ENCODE measurements around the gene CHD2.

Gene CHD2

DNA sequence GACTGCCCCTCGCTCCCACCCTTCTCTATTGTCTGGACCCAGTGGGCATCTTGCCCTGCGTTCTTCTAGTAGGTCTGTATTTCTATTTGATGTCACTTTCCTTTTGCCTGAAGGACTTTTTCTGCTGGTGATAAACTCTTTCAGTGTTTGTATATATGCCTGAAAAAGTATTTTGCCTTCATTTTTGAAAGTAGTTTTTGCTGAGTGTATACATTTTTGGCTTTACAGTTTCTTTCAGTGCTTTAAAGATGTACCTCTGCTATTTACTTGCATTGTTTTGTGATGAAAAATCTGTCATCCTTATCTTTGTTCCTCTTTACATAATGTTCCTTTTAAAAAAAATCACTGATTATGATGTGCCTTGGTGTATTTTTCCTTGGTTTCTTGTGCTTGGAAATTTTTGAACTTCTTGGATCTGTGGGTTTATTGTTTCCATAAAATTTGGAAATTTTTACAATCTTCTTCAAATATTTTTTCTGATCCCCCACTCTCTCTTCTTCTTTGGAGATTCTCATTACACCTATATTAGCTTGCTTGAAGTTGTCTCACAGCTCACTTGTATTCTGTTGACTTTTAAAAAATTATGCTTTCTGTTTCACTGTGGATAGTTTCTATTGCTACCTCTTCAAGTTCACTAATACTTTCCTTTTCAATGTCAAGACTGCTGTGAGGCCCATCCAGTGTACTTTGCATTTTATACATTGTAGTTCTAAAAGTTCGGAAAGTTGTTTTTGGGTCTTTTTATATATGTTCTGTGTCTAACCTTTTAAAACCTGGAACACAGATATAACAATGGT is 121.0 kb downstream of the CHD2 start:
- ATAC-seq, result no peak
- TF ChIP-seq, protein P1, sequence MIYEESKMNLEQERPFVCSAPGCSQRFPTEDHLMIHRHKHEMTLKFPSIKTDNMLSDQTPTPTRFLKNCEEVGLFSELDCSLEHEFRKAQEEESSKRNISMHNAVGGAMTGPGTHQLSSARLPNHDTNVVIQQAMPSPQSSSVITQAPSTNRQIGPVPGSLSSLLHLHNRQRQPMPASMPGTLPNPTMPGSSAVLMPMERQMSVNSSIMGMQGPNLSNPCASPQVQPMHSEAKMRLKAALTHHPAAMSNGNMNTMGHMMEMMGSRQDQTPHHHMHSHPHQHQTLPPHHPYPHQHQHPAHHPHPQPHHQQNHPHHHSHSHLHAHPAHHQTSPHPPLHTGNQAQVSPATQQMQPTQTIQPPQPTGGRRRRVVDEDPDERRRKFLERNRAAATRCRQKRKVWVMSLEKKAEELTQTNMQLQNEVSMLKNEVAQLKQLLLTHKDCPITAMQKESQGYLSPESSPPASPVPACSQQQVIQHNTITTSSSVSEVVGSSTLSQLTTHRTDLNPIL (CRISPR knock-in tag; IDR thresholded peaks at IDR 0.05; ENCODE audit: low read depth), result no peak
- no peak for TF ChIP-seq PPARA (CRISPR knock-in tag; IDR thresholded peaks at IDR 0.05; ENCODE audit: borderline replicate concordance)
- TF ChIP-seq ZC3H10 (CRISPR knock-in tag; IDR thresholded peaks at IDR 0.05), result no peak
- no peak for TF ChIP-seq ISL1 (CRISPR knock-in tag; IDR thresholded peaks at IDR 0.05)
- no peak for TF ChIP-seq ZNF8 (CRISPR knock-in tag; IDR thresholded peaks at IDR 0.05)
- TF ChIP-seq ARNTL (CRISPR knock-in tag; IDR thresholded peaks at IDR 0.05; ENCODE audit: borderline replicate concordance, low read depth), result no peak
- no peak for TF ChIP-seq ZNF565 (CRISPR knock-in tag; conservative IDR thresholded peaks at IDR 0.05; ENCODE audit: low read depth)
- TF ChIP-seq, protein P2, sequence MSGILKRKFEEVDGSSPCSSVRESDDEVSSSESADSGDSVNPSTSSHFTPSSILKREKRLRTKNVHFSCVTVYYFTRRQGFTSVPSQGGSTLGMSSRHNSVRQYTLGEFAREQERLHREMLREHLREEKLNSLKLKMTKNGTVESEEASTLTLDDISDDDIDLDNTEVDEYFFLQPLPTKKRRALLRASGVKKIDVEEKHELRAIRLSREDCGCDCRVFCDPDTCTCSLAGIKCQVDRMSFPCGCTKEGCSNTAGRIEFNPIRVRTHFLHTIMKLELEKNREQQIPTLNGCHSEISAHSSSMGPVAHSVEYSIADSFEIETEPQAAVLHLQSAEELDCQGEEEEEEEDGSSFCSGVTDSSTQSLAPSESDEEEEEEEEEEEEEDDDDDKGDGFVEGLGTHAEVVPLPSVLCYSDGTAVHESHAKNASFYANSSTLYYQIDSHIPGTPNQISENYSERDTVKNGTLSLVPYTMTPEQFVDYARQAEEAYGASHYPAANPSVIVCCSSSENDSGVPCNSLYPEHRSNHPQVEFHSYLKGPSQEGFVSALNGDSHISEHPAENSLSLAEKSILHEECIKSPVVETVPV (CRISPR knock-in tag; IDR thresholded peaks at IDR 0.05), result no peak
- TF ChIP-seq ESRRG (CRISPR knock-in tag; IDR thresholded peaks at IDR 0.05), result no peak
- no peak for TF ChIP-seq ZFP3 (CRISPR knock-in tag; IDR thresholded peaks at IDR 0.05)
- TF ChIP-seq SNAI2 (CRISPR knock-in tag; IDR thresholded peaks at IDR 0.05), result no peak
- TF ChIP-seq ZNF70 (CRISPR knock-in tag; IDR thresholded peaks at IDR 0.05), result no peak
- no peak for TF ChIP-seq TCF4 (CRISPR knock-in tag; IDR thresholded peaks at IDR 0.05; ENCODE audit: borderline replicate concordance)
- TF ChIP-seq TOX (CRISPR knock-in tag; IDR thresholded peaks at IDR 0.05; ENCODE audit: borderline replicate concordance), result no peak

DNA sequence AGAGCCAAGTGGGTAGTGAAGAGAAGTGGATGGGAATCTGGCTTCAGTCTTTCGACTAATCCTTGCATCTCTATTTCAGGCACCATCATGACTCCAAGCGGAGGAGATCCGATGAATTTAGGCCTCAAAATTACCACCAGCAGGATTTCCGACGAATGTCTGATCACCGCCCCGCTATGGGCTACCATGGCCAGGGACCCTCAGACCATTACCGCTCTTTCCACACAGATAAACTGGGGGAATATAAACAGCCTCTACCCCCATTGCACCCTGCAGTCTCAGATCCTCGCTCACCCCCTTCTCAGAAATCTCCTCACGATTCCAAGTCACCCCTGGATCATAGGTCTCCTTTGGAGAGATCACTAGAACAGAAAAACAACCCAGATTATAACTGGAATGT is 124.2 kb downstream of the CHD2 start:
- TF ChIP-seq TOX (CRISPR knock-in tag; IDR thresholded peaks at IDR 0.05; ENCODE audit: borderline replicate concordance) (no peak), GLIS3 (CRISPR knock-in tag; IDR thresholded peaks at IDR 0.05) (no peak), CSDC2 (CRISPR knock-in tag; IDR thresholded peaks at IDR 0.05) (no peak), RARB (CRISPR knock-in tag; IDR thresholded peaks at IDR 0.05) (no peak), ISL1 (CRISPR knock-in tag; IDR thresholded peaks at IDR 0.05) (no peak), TCF4 (CRISPR knock-in tag; IDR thresholded peaks at IDR 0.05; ENCODE audit: borderline replicate concordance) (no peak), ZNF70 (CRISPR knock-in tag; IDR thresholded peaks at IDR 0.05) (no peak), ZNF8 (CRISPR knock-in tag; IDR thresholded peaks at IDR 0.05) (no peak), SNAI2 (CRISPR knock-in tag; IDR thresholded peaks at IDR 0.05) (no peak), ZNF565 (CRISPR knock-in tag; conservative IDR thresholded peaks at IDR 0.05; ENCODE audit: low read depth) (no peak), ESRRG (CRISPR knock-in tag; IDR thresholded peaks at IDR 0.05) (no peak), ZC3H10 (CRISPR knock-in tag; IDR thresholded peaks at IDR 0.05) (no peak), PPARA (CRISPR knock-in tag; IDR thresholded peaks at IDR 0.05; ENCODE audit: borderline replicate concordance) (no peak)
- TF ChIP-seq, protein P3, sequence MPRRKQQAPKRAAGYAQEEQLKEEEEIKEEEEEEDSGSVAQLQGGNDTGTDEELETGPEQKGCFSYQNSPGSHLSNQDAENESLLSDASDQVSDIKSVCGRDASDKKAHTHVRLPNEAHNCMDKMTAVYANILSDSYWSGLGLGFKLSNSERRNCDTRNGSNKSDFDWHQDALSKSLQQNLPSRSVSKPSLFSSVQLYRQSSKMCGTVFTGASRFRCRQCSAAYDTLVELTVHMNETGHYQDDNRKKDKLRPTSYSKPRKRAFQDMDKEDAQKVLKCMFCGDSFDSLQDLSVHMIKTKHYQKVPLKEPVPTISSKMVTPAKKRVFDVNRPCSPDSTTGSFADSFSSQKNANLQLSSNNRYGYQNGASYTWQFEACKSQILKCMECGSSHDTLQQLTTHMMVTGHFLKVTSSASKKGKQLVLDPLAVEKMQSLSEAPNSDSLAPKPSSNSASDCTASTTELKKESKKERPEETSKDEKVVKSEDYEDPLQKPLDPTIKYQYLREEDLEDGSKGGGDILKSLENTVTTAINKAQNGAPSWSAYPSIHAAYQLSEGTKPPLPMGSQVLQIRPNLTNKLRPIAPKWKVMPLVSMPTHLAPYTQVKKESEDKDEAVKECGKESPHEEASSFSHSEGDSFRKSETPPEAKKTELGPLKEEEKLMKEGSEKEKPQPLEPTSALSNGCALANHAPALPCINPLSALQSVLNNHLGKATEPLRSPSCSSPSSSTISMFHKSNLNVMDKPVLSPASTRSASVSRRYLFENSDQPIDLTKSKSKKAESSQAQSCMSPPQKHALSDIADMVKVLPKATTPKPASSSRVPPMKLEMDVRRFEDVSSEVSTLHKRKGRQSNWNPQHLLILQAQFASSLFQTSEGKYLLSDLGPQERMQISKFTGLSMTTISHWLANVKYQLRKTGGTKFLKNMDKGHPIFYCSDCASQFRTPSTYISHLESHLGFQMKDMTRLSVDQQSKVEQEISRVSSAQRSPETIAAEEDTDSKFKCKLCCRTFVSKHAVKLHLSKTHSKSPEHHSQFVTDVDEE (CRISPR knock-in tag; IDR thresholded peaks at IDR 0.05), result no peak
- TF ChIP-seq, protein P1 (CRISPR knock-in tag; IDR thresholded peaks at IDR 0.05; ENCODE audit: low read depth), result no peak
- ATAC-seq, result no peak

DNA sequence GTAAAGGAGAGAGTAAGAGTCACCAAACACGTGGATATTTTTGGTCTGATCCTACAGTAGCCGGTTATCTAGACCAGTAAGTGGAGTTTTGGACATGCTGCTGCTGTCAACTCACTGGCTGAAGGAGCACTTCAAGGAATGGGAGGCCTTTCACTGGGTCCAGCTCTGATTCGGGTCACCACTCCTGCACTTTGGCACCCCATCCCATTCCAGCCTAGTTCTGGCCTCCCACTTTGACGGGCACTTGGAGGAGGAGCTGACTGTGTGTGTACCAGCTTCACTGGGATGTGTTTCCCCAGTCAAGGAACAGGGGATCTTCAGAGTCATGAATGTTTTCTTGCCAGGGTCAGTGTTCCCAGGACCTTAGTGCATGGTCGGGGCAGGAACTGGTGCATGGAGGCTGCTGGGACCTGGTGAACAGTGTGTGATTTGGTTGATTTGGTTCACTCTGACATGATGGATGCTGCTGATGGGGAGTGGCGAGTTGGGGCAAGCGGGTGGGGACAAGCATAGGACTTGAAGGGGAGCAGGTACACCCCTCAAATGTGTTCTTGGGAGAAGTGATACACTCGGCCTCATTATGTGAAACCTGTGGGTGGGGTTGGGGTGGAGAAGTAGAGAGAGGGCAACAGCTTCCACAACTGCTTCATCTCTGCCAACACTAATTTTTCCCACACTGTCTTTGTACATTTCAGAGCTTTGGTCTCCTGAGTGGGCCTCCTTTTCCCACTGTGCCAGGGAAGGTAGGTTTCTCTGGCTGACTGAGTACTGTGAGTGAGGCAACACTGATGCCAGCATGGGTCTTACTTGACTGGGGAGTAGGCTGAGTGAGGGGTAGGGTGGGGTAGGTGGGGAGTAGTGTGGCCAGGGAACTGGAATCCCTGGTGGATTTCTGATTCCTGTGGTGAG is 124.8 kb downstream of the CHD2 start:
- ATAC-seq, result no peak
- TF ChIP-seq ZNF8 (CRISPR knock-in tag; IDR thresholded peaks at IDR 0.05) (no peak), ESRRG (CRISPR knock-in tag; IDR thresholded peaks at IDR 0.05) (no peak), SNAI2 (CRISPR knock-in tag; IDR thresholded peaks at IDR 0.05) (no peak), BACH2 (CRISPR knock-in tag; IDR thresholded peaks at IDR 0.05; ENCODE audit: borderline replicate concordance) (no peak), ZNF565 (CRISPR knock-in tag; conservative IDR thresholded peaks at IDR 0.05; ENCODE audit: low read depth) (no peak)
- TF ChIP-seq, protein P3 (CRISPR knock-in tag; IDR thresholded peaks at IDR 0.05), result no peak
